T-helper 9 cell (primary cell): ENCODE measurements around the gene SLC8A2.
"Not testable (repeated sequence)": the region's sequence is repeated elsewhere in the genome, so short reads cannot be mapped to it uniquely, and the experiment has no call there.

Experiments used
- DNase-seq: peaks from one replicate; pipeline ENCODE4 v3.0.0-alpha.2; 2020

The SLC8A2 gene

GRCh38 chr19:47429140-47429793 lies 42.4 kb downstream of the SLC8A2 start:
- no peak for DNase-seq

- peak; percentile 74 for DNase-seq
Measured at GRCh38 chr19:47428177-47428894, 43.4 kb downstream of the SLC8A2 start.

GRCh38 chr19:47427241-47428176 lies 44.2 kb downstream of the SLC8A2 start:
- peak; percentile 66 for DNase-seq

- no peak for DNase-seq
Measured at GRCh38 chr19:47423203-47423882, 48.4 kb downstream of the SLC8A2 start.

GRCh38 chr19:47422417-47423163 lies 49.1 kb downstream of the SLC8A2 start:
- DNase-seq, result no peak

- DNase-seq, result no peak
Measured at GRCh38 chr19:47421844-47422395, 49.8 kb downstream of the SLC8A2 start.

GRCh38 chr19:47421244-47421786 lies 50.4 kb downstream of the SLC8A2 start:
- DNase-seq, result no peak

GRCh38 chr19:47419789-47420188 lies 51.9 kb downstream of the SLC8A2 start:
- DNase-seq, result no peak

GRCh38 chr19:47419030-47419783 lies 52.5 kb downstream of the SLC8A2 start, which contains the start of gene MEIS3:
Gene MEIS3 (minus strand): TSS chr19:47419527. CDS start chr19:47419081, 446 bp downstream.
- no peak for DNase-seq

- no peak for DNase-seq
Measured at GRCh38 chr19:47418692-47419029, 53.0 kb downstream of the SLC8A2 start.

- no peak for DNase-seq
Measured at GRCh38 chr19:47417746-47418691, 53.7 kb downstream of the SLC8A2 start.

- DNase-seq, result no peak
Measured at GRCh38 chr19:47417107-47417745, 54.5 kb downstream of the SLC8A2 start.

- no peak for DNase-seq
Measured at GRCh38 chr19:47416643-47416985, 55.1 kb downstream of the SLC8A2 start.

- DNase-seq, result no peak
Measured at GRCh38 chr19:47415953-47416642, 55.6 kb downstream of the SLC8A2 start.

- DNase-seq, result no peak
Measured at GRCh38 chr19:47414469-47414868, 57.2 kb downstream of the SLC8A2 start.

- DNase-seq, result no peak
Measured at GRCh38 chr19:47413941-47414340, 57.8 kb downstream of the SLC8A2 start.

GRCh38 chr19:47411696-47412095 lies 60.0 kb downstream of the SLC8A2 start:
- not testable (repeated sequence) for DNase-seq

- DNase-seq, result no peak
Measured at GRCh38 chr19:47411101-47411500, 60.6 kb downstream of the SLC8A2 start.
